Astrocyte (in vitro differentiated cells and primary cell): ENCODE results near the gene SMIM24.

Source experiments
- CTCF ChIP-seq: IDR thresholded peaks from 2 replicates; pipeline ENCODE4 v1.5.1; 2011; ENCODE audit warnings: low read depth, mild to moderate bottlenecking, inconsistent platforms, low read length, moderate library complexity; ENCODE audit not compliant: insufficient read depth
- EZH2 ChIP-seq: IDR thresholded peaks from 2 replicates; pipeline ENCODE4 v1.6.1; 2012; ENCODE audit warnings: mild to moderate bottlenecking, low read length, inconsistent platforms; ENCODE audit not compliant: insufficient read depth

DNA sequence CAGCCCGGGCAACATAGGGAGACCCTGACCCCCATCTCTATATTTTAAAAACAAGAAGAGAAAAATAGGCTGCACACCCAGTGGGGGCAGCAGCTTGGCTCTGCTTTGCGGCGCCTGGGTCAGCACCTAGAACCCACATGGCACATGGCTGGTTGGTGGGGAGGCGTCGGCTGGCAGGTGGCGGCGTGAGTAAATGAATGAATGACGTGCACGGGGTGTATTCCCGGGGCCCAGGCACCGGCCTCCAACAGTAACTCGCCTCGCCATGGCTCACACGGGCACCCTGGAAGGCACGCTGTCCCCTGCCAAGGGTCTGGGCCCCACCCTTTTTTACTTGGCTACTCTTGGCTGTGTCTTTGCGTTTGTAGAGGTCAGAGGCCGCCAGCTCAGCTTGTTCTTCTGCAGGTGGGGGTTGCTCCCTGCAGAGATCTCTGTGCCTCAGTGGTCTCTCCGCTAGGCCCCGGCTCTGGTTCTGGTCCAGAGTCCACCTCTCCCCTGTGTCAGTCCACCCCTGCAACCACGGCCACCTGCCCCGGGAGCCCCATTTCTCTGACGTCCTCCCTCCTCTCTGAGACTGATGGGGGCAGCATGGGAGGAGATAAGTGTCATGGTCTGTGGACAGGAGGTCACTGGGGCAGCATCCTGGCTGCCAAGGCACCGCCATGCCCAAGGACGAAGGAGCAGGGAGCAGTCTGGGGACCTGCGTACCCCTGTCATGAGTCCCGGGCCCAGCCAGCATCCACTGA lies 31.4 kb upstream of the SMIM24 start:
- TF ChIP-seq CTCF (no peak), EZH2 (no peak)
